Ishikawa (cell line): Measurements from ENCODE around the gene IFNA17.
"Not testable (repeated sequence)": the region's sequence is repeated elsewhere in the genome, so short reads cannot be mapped to it uniquely, and the experiment has no call there.

ENCODE experiments used
- EGR1 ChIP-seq: IDR thresholded peaks from 2 replicates; pipeline ENCODE4 v1.6.1; 2012
- EP300 ChIP-seq: IDR thresholded peaks from 2 replicates; pipeline ENCODE4 v1.6.1; 2012; ENCODE audit warnings: borderline replicate concordance
- RAD21 ChIP-seq: IDR thresholded peaks from 2 replicates; pipeline ENCODE4 v1.6.1; 2012; ENCODE audit warnings: low read depth
- TCF12 ChIP-seq: IDR thresholded peaks from 2 replicates; pipeline ENCODE4 v1.6.1; 2012; ENCODE audit warnings: low read depth
- YY1 ChIP-seq: IDR thresholded peaks from 2 replicates; pipeline ENCODE4 v1.6.1; 2012; ENCODE audit warnings: low read depth

IFNA17 gene

GRCh38 chr9:21202105-21202504 is 25.9 kb downstream of the IFNA17 start, which contains the start of gene IFNA7:
Gene IFNA7 (minus strand): TSS chr9:21202205. CDS start chr9:21202165, 40 bp downstream.
- not testable (repeated sequence) for TF ChIP-seq YY1, EGR1, RAD21

GRCh38 chr9:21194867-21195776 is 32.9 kb downstream of the IFNA17 start:
- peak; percentile 54 for TF ChIP-seq RAD21

- TF ChIP-seq TCF12, RAD21, EP300: not testable (repeated sequence)
Observed at GRCh38 chr9:21187487-21187886, 40.5 kb downstream of the IFNA17 start, which contains the start of gene IFNA4. Gene IFNA4 (minus strand): TSS chr9:21187587. CDS start chr9:21187531, 56 bp downstream.

DNA sequence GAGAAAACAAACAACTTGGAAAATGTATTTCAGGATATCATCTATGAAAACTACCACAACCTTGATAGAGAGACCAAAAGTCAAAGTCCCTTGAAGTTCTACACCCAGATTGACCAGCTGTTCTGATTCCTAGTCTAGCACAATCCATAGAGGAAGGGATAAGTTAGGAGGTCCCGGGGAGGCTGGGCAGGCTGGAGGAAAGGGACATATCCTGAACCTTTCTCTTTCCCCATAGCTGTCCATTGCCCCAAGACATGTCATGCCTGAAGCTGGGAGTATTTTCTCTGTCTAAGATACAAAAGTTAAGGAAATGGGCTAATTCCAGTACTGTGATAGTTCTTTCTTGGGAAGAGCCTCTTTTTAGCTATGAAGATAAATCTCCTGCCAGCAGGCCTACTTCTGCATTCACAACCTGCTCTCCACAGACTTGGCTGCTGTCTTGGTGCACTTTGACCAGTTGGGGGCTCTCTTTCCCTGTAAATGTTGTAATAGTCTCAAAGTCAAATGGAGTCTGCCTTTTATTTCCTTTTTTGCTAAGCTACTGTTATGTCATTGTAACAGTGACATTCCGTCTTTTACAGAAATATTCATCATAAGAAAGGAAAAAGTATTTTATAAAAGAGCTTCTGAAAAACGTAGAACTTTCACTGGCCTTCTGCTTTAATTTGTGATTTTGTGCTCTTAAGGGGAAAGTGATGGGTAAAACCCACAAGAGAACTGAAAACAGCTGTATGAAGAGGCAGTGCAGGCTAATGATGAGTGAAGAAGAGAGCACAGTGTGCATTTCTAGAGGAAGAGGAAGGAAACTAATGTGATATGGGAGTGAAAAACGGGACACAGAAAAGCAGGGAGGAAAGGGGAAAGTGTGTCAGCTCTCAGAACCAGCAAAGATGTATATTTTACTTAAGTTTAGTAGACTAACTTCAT is 44.9 kb downstream of the IFNA17 start:
- TF ChIP-seq RAD21: peak; percentile 34; the same call in 1 of the 2 replicates
